ENCODE results near the gene THOC2. TPM values are rescaled to one million over a fixed set of nuclear protein-coding genes. Genes with fewer than 3 reads are reported as not detected.

The THOC2 gene
- total and polyA plus RNA-seq, 2 of the 8 experiments (the other 6 are each of a cell fraction or from before 2014, with no cell fraction given), result 32.7 to 68.8 TPM

GRCh38 chrX:123753656-123754350, 21.0 kb upstream of the THOC2 start:
- Histone ChIP-seq H2BK15ac (ENCODE audit: low read length) (no peak overlapping the region), H3K36me3 (ENCODE audit: control insufficient read depth in 2 of 4, insufficient read depth in 4 of 4, low read length in 3 of 4) (no peaks in the 10 kb centered on the region), H3K79me2 (ENCODE audit: control insufficient read depth in 1 of 2, insufficient read depth in 2 of 2, low read length in 2 of 2) (no peaks in the 10 kb centered on the region), H3K9me3 (ENCODE audit: insufficient read depth in 2 of 2, low read depth in 1 of 2, low read length in 1 of 2) (no peaks in the 10 kb centered on the region), H4K8ac (ENCODE audit: extremely low read depth, insufficient read depth, low read length) (no peak overlapping the region), H3K27ac (ENCODE audit: low read depth, low read length) (no peak overlapping the region), H3K9ac (replicated peaks in 1 of 4; ENCODE audit: extremely low read depth in 1 of 4, low read depth in 3 of 4, low read length in 3 of 4) (no peak overlapping the region), H2BK12ac (ENCODE audit: low read depth, low read length) (no peak overlapping the region), H2BK20ac (ENCODE audit: low read length) (no peak overlapping the region), H2BK120ac (replicated peaks; ENCODE audit: low read depth, low read length) (no peak overlapping the region), H3K4me2 (ENCODE audit: insufficient read depth in 1 of 2, low read depth in 2 of 2, low read length in 2 of 2) (no peak overlapping the region), H4K20me1 (replicated peaks in 1 of 2; ENCODE audit: control insufficient read depth in 1 of 2, insufficient read depth in 2 of 2, low read length in 2 of 2) (no peaks in the 10 kb centered on the region), H2AFZ (ENCODE audit: low read length) (no peak overlapping the region), H3K4me1 (replicated peaks in 1 of 4; ENCODE audit: control insufficient read depth in 3 of 4, insufficient read depth in 4 of 4, low read length in 3 of 4) (no peaks in the 10 kb centered on the region), H2BK5ac (ENCODE audit: low read depth, low read length) (no peak overlapping the region), H3K23ac (ENCODE audit: insufficient read length) (no peak overlapping the region), H4K5ac (ENCODE audit: insufficient read length, low read depth, low read length) (no peak overlapping the region), H3K79me1 (ENCODE audit: low read depth, low read length) (no peaks in the 10 kb centered on the region), H4K91ac (replicated peaks; ENCODE audit: insufficient read length, low read length) (no peak overlapping the region), H3K56ac (replicated peaks; ENCODE audit: insufficient read length, low read depth, low read length) (no peak overlapping the region), H3K27me3 (replicated peaks in 1 of 4; ENCODE audit: control insufficient read depth in 3 of 4, extremely low read depth in 1 of 4, insufficient read depth in 3 of 4, low read length in 3 of 4) (no peaks in the 10 kb centered on the region), H3K4me3 (ENCODE audit: extremely low read depth in 1 of 4, insufficient read depth in 2 of 4, low read depth in 3 of 4, low read length in 4 of 4) (no peak overlapping the region), H3K23me2 (ENCODE audit: low read depth, low read length) (no peaks in the 10 kb centered on the region), H3K4ac (replicated peaks; ENCODE audit: insufficient read length, low read depth, low read length) (no peak overlapping the region), H2AK5ac (ENCODE audit: low read depth, low read length) (no peak overlapping the region), H3K14ac (ENCODE audit: insufficient read length) (no peak overlapping the region), H3K18ac (ENCODE audit: extremely low read depth, low read length) (no peak overlapping the region)
- 86% methylated on average over 5 of the region's 8 CpGs; no CpG with 5 or more reads in 1 of the 2 experiments for WGBS, 2 experiments (ENCODE audit: extremely low coverage in 1 of 2, insufficient coverage in 1 of 2, insufficient read length in 1 of 2, insufficient replicate concordance in 2 of 2, low coverage in 1 of 2, low lambda C conversion rate in 2 of 2, missing lambda C conversion rate in 1 of 2)
- no peak for FAIRE-seq
- POLR2A ChIA-PET (ENCODE audit: partially characterized antibody), result no interaction called here
- TF ChIP-seq TBP (IDR thresholded peaks at IDR 0.05; ENCODE audit: low read depth, low read length) (no peak), TCF12 (IDR thresholded peaks at IDR 0.05; ENCODE audit: low read depth, low read length) (no peak), HDAC2 (IDR thresholded peaks at IDR 0.05; ENCODE audit: borderline replicate concordance in 1 of 2, low read depth in 2 of 2, low read length in 2 of 2) (no peak)
- CTCF ChIA-PET (ENCODE audit: partially characterized antibody), result no interaction called here
- DNase-seq (ENCODE audit: low read depth in 1 of 2, low spot score in 2 of 2), result no peak
